ENCODE results near the gene MAP2K2.
"Not testable (repeated sequence)": the region's sequence is repeated elsewhere in the genome, so short reads cannot be mapped to it uniquely, and the experiment has no call there.

Gene MAP2K2

GRCh38 chr19:4130744-4131438, 7.0 kb upstream of the MAP2K2 start:
- no peak for DNase-seq

GRCh38 chr19:4129050-4129449, 5.1 kb upstream of the MAP2K2 start:
- DNase-seq = not testable (repeated sequence)

DNA sequence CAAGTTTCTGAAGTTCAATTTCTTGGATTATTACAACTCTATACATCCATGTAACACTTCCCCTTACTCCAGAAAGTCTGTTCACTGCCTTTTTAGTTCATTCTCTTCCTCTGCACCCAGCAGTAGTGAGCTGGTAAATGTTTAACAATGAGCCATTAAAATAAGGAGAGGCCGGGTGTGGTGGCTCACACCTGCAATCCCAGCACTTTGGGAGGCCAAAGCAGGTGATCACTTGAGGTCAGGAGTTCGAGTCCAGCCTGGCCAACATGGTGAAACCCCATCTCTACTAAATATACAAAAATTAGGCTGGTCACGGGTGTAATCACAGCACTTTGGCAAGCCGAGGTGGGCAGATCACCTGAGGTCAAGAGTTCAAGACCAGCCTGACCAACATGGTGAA, 3.4 kb upstream of the MAP2K2 start:
- not testable (repeated sequence) for DNase-seq

DNA sequence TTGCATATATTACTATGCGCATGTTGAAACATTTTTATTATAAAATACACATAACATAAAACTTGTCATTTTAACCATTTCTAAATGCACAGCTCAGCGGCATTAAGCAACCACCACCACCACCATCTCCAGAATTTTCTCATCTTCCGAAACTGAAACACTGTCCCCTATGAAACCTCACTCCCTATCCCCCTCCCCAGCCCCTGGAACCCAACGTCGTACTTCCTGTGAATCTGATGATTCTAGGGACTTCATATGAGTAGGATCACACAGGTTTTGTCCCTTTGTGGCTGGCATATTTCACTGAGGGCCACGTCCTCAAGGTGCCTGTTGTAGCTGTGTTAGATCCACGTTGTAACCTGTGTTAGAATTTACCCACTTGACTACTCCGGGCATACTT, 716 bp upstream of the MAP2K2 start:
- DNase-seq = no peak

- DNase-seq = no peak
These were observed 1.4 kb downstream of the MAP2K2 start for GRCh38 chr19:4122480-4122879.

DNA sequence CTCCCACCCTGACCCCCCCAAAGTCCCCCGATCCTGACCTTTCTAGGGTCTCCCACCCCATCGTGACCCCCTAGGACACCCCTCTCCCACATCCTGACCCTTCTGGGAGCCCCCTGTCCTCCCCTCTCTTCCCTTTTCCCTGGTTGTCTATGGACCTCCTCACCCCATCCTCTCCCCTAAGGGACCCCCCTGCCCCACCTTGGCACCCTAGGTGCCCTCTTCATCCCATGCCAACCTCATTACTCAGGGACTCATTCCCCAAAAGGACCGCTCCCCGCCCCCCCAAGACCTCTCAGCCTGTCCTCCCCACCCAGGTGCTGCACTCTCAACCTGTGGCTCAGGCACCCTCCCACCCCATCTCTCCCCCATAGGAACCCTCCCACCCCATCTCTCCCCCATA, 2.1 kb downstream of the MAP2K2 start:
- no peak for DNase-seq

DNA sequence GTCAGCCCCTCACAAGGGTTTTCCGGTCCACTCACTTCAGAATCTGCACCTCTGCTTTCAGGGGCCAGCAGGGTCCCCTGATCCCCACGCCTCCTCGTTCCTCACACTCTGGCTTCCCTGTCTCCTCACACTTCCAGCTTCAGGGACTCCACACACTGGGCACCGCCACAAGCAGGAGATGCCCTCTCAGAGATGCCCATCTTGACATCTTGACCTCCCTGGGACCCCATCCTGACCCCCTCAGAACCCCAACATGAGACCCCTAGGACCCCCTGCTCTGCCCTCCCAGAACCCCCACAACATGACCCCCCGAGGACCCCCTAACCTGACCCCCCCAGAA, 2.7 kb downstream of the MAP2K2 start:
- no peak for DNase-seq

- no peak for DNase-seq
These were observed 3.2 kb downstream of the MAP2K2 start for GRCh38 chr19:4120559-4121272.

- no peak for DNase-seq
These were observed 4.2 kb downstream of the MAP2K2 start for GRCh38 chr19:4119763-4120162.

GRCh38 chr19:4115818-4116385, 8.0 kb downstream of the MAP2K2 start:
- DNase-seq = peak in 2 of 51 donors; percentile 42 to 58

DNA sequence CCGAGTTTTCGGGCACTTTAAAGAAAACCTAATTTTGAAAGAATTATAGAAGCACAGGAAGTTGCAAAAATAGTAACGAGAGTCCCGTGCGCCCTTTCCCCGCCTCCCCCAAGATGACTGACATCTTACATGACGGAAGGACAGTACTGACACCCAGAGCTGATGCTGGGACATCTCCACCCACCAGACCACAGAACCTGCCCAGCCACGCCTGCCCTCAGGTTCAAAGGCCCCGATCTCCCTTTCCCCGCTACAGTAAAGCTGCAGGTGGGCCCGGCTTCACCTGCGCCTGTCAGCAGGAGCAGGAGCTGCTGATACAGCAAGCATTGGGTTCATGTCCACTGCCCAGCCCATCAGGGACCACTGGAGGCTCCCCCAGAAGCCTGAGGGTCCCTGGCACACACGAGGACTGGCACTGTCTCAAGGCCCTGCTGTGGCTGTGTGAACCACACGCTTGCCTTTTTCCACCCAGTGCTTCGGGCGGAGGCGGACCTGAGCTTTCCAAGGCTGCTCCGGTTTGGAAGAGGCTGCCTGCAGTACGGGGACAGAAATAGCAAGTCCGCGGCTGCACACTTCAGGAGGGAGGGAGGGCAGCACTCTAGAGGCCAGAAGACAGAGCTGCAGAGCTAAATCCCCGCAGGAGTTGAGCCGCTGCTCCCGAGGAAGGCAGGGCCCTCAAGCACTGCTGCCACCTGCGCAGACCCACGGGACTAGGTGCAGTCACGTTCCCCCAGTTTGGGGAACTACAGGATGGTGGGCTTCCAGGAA, 8.7 kb downstream of the MAP2K2 start:
- DNase-seq = peak in 10 of 51 donors; percentile 0 to 36 (median 26)

GRCh38 chr19:4114181-4114580, 9.7 kb downstream of the MAP2K2 start:
- no peak for DNase-seq

DNA sequence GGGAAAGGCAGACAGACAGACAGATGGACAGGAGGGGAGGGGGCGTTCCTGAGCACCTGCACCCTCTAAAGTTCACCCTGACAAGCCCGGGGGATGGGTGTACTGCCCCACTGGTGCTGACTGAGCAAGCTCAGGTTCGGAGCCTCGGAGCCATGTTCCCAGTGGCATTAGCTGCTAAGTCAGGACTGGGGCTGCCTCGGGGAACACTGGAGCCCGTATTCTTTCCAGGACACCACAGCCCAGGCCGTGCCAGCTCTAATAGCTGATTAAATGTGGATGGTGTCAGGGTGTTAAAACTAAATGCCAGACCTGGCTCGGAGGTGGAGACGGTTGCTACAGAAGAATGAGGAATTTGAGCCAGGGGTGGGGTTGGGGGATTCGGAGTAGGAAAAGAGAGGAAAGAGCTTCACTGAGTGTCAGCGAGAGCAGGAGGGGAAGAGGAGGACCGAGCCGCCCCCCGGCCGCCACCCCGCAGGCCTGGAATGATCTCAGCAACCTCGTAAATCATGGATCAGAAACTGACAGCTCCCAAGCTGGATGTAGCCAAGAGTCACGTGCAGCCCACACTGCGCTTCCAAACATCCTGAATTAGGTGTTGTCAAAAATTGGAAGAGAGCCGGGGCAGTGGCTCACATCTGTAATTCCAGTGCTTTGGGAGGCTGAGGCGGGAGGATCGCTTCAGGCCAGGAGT, 10.4 kb downstream of the MAP2K2 start:
- no peak for DNase-seq

- no peak for DNase-seq
These were observed 11.6 kb downstream of the MAP2K2 start for GRCh38 chr19:4112367-4112766.

GRCh38 chr19:4109626-4109945, 14.3 kb downstream of the MAP2K2 start:
- no peak for DNase-seq

- no peak for DNase-seq
These were observed 14.9 kb downstream of the MAP2K2 start for GRCh38 chr19:4108767-4109625.

- DNase-seq = no peak
These were observed 20.9 kb downstream of the MAP2K2 start for GRCh38 chr19:4103080-4103433.

DNA sequence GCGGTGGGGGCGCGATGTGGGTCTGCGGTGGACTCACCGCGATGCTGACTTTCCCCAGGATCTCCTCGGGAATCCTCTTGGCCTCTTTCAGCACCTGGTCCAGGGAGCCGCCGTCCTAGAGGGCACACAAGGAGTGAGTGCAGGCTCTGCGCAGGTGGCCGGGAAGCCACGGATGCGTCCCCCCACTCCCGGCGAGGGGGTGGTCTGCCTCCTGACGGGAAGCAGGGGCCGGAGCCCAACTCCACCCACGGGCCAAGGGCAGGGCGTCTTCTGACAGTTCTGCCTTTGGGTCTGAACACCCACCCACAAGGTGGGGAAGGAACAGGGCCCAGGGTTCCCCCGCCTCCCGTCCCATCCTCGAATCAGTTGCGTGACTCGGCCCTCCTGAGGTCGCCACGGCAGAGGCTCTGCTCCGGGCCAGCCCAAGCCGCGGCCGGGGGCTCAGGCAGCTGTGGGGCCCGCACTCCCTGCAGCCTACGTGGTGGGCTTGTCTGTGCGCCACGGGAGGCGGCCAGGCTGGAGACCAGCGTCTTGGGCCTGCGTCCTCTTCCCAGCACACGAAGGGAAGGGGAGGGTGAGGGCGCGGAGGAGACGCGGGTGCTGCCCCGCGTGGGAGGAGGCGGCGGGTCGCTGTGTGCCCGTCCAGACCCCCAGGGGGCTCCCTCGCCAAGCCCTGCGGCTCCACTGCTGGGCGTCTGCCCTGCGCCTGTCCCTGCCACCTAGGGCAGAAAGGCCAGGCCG, 21.4 kb downstream of the MAP2K2 start:
- DNase-seq = no peak

DNA sequence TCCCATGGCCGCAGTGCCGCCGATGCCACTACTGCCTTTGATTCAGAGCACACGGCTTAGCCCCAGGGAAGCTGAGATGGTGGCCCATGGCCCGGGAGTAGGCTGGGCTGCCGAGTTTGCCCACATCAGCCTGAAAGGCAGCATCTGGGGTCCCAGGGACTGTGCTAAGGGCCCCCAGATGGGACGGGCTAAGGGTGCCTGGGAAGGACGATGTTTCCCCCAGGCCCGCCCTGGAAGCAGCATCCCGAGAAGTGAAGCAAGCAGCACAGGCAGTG, 22.5 kb downstream of the MAP2K2 start:
- no peak for DNase-seq
